Mesenchymal stem cell (in vitro differentiated cells and primary cell): ENCODE data around the gene MYADM.
"Not testable (repeated sequence)": the region's sequence is repeated elsewhere in the genome, so short reads cannot be mapped to it uniquely, and the experiment has no call there.

Experiments
- DNase-seq: peaks from one replicate; pipeline ENCODE4 v3.0.0-alpha.2; 2013
- H2AFZ ChIP-seq: one replicate; pipeline ENCODE4 v1.6.1; 2013; ENCODE audit warnings: low read depth, mild to moderate bottlenecking, control low read depth, inconsistent platforms, low read length, moderate library complexity
- H2AK5ac ChIP-seq: 2 replicates; pipeline ENCODE4 v1.6.1; 2013; ENCODE audit warnings: low read length, moderate library complexity, mild to moderate bottlenecking, inconsistent platforms; ENCODE audit not compliant: severe bottlenecking
- H2BK120ac ChIP-seq: one replicate; pipeline ENCODE4 v1.6.1; 2013; ENCODE audit warnings: low read depth, mild to moderate bottlenecking, inconsistent platforms, low read length, moderate library complexity
- H2BK12ac ChIP-seq, 2 experiments: one replicate each; pipeline ENCODE4 v1.6.1; 2013; ENCODE audit warnings: inconsistent platforms in 2 of 2, low read length in 2 of 2, mild to moderate bottlenecking in 2 of 2, moderate library complexity in 2 of 2, control low read depth in 1 of 2
- H2BK15ac ChIP-seq: one replicate; pipeline ENCODE4 v1.6.1; 2013; ENCODE audit warnings: mild to moderate bottlenecking, low read depth, inconsistent platforms; ENCODE audit not compliant: poor library complexity, severe bottlenecking
- H2BK5ac ChIP-seq: 2 replicates; pipeline ENCODE4 v1.6.1; 2013; ENCODE audit warnings: low read depth, mild to moderate bottlenecking, low read length, control low read depth, inconsistent platforms; ENCODE audit not compliant: poor library complexity, severe bottlenecking
- H3K14ac ChIP-seq, 2 experiments: one replicate each; pipeline ENCODE4 v1.6.1; 2013; ENCODE audit warnings: inconsistent platforms in 2 of 2, low read length in 2 of 2, control low read depth in 1 of 2, mild to moderate bottlenecking in 1 of 2, moderate library complexity in 1 of 2
- H3K18ac ChIP-seq, 2 experiments: one replicate each; pipeline ENCODE4 v1.6.1; 2013; ENCODE audit warnings: inconsistent platforms in 2 of 2, low read length in 2 of 2, control low read depth in 1 of 2, low read depth in 1 of 2, mild to moderate bottlenecking in 1 of 2
- H3K23ac ChIP-seq, 2 experiments: one replicate each; pipeline ENCODE4 v1.6.1; 2013; ENCODE audit warnings: inconsistent platforms in 2 of 2, low read length in 2 of 2, mild to moderate bottlenecking in 2 of 2, moderate library complexity in 2 of 2, control low read depth in 1 of 2
- H3K27ac ChIP-seq: 2 replicates; pipeline ENCODE4 v1.5.1; 2013; ENCODE audit warnings: mild to moderate bottlenecking, moderate library complexity, low read length, control low read depth, inconsistent platforms; ENCODE audit not compliant: poor library complexity, severe bottlenecking
- H3K27me3 ChIP-seq, 2 experiments: 2 replicates each; pipeline versions ENCODE4 v1.6.1 to v1.7.0; 2013; ENCODE audit warnings: low read length in 2 of 2, mild to moderate bottlenecking in 2 of 2, moderate library complexity in 2 of 2, control low read depth in 1 of 2, inconsistent platforms in 1 of 2; ENCODE audit not compliant: control insufficient read depth in 1 of 2, insufficient read depth in 1 of 2
- H3K36me3 ChIP-seq, 2 experiments: 2 replicates each; pipeline versions ENCODE4 v1.6.1 to v1.7.0; 2013; ENCODE audit warnings: low read length in 2 of 2, control low read depth in 1 of 2, inconsistent platforms in 1 of 2, low read depth in 1 of 2, mild to moderate bottlenecking in 1 of 2; ENCODE audit not compliant: insufficient read depth in 2 of 2, control insufficient read depth in 1 of 2
- H3K4ac ChIP-seq, 2 experiments: one replicate each; pipeline ENCODE4 v1.6.1; 2013; ENCODE audit warnings: inconsistent platforms in 2 of 2, low read length in 2 of 2, mild to moderate bottlenecking in 2 of 2, moderate library complexity in 2 of 2, control low read depth in 1 of 2, low read depth in 1 of 2
- H3K4me1 ChIP-seq: 2 replicates; pipeline ENCODE4 v1.6.1; 2013; ENCODE audit warnings: low read depth, low read length, control low read depth; ENCODE audit not compliant: control insufficient read depth, insufficient read depth
- H3K4me2 ChIP-seq: 2 replicates; pipeline ENCODE4 v1.6.1; 2013; ENCODE audit warnings: low read length, mild to moderate bottlenecking, inconsistent platforms; ENCODE audit not compliant: poor library complexity, severe bottlenecking
- H3K4me3 ChIP-seq, 2 experiments: 2 replicates each; pipeline versions ENCODE4 v1.5.1 to v1.7.0; 2013; ENCODE audit warnings: low read length in 2 of 2, mild to moderate bottlenecking in 2 of 2, control low read depth in 1 of 2, low read depth in 1 of 2; ENCODE audit not compliant: insufficient read depth in 1 of 2
- H3K79me1 ChIP-seq: replicated peaks from 2 replicates; pipeline ENCODE4 v1.6.1; 2013; ENCODE audit warnings: mild to moderate bottlenecking, control low read depth, low read length, inconsistent platforms; ENCODE audit not compliant: poor library complexity, severe bottlenecking
- H3K9ac ChIP-seq: 2 replicates; pipeline ENCODE4 v1.7.0; 2013; ENCODE audit warnings: mild to moderate bottlenecking, low read length, moderate library complexity
- H3K9me3 ChIP-seq: 2 replicates; pipeline ENCODE4 v1.7.0; 2013; ENCODE audit warnings: mild to moderate bottlenecking, low read length; ENCODE audit not compliant: control insufficient read depth
- H4K8ac ChIP-seq: one replicate; pipeline ENCODE4 v1.6.1; 2013; ENCODE audit warnings: inconsistent platforms, mild to moderate bottlenecking, low read length, moderate library complexity
- H4K91ac ChIP-seq: one replicate; pipeline ENCODE4 v1.6.1; 2013; ENCODE audit warnings: mild to moderate bottlenecking, low read length, inconsistent platforms
- WGBS: methylation state at CpG from one replicate; pipeline ENCODE4 v1.1.7; 2013; ENCODE audit warnings: mixed read lengths; 5-methylcytosine and 5-hydroxymethylcytosine counted together

The MYADM gene

GRCh38 chr19:53838446-53838845 lies 29.2 kb upstream of the MYADM start:
- WGBS: no CpG with 5 or more reads among the region's 5 CpGs
- not testable (repeated sequence) for H4K8ac ChIP-seq

GRCh38 chr19:53840241-53840640 lies 27.4 kb upstream of the MYADM start:
- not testable (repeated sequence) for H2AFZ ChIP-seq, DNase-seq, H3K27ac ChIP-seq, H3K14ac ChIP-seq, H3K23ac ChIP-seq, H3K4ac ChIP-seq, H3K4me2 ChIP-seq, H4K91ac ChIP-seq, H3K4me1 ChIP-seq, H3K27me3 ChIP-seq, H2BK12ac ChIP-seq, H4K8ac ChIP-seq, H2BK15ac ChIP-seq, H3K9ac ChIP-seq, H3K9me3 ChIP-seq, H3K36me3 ChIP-seq, H2AK5ac ChIP-seq, H2BK5ac ChIP-seq, H2BK120ac ChIP-seq, H3K18ac ChIP-seq, H3K79me1 ChIP-seq, H3K4me3 ChIP-seq
- 94% methylated on average over 9 of the region's 12 CpGs for WGBS

More at GRCh38 chr19:53838446-53838845, 29.2 kb upstream of the MYADM start:
- not testable (repeated sequence) for H3K23ac ChIP-seq, H3K4ac ChIP-seq, H3K79me1 ChIP-seq, H4K91ac ChIP-seq, H3K14ac ChIP-seq, H3K4me2 ChIP-seq, DNase-seq, H3K9me3 ChIP-seq, H3K27ac ChIP-seq, H2BK5ac ChIP-seq, H2AK5ac ChIP-seq, H3K27me3 ChIP-seq, H3K18ac ChIP-seq, H3K9ac ChIP-seq, H3K4me1 ChIP-seq, H2BK120ac ChIP-seq, H2BK15ac ChIP-seq, H2AFZ ChIP-seq, H3K36me3 ChIP-seq, H3K4me3 ChIP-seq, H2BK12ac ChIP-seq

- H3K27ac ChIP-seq, H3K14ac ChIP-seq, H3K4me1 ChIP-seq, H2BK15ac ChIP-seq, H2AK5ac ChIP-seq, H3K4me2 ChIP-seq, H2BK5ac ChIP-seq, H3K18ac ChIP-seq, H4K91ac ChIP-seq, H3K4ac ChIP-seq, H3K4me3 ChIP-seq, H3K27me3 ChIP-seq, H2BK120ac ChIP-seq, H2AFZ ChIP-seq, H4K8ac ChIP-seq, H3K36me3 ChIP-seq, H3K79me1 ChIP-seq, H3K23ac ChIP-seq, H3K9me3 ChIP-seq, H2BK12ac ChIP-seq: not testable (repeated sequence)
- 94% methylated on average over 1 of the region's 4 CpGs for WGBS
- peak overlapping the region; percentile 23 for H3K9ac ChIP-seq
- DNase-seq: peak; percentile 70
These were observed 26.8 kb upstream of the MYADM start for GRCh38 chr19:53840914-53841313.

- Histone ChIP-seq H2BK12ac (no peak overlapping the region), H3K36me3 (no peaks in the 10 kb centered on the region), H3K4me3 (no peak overlapping the region), H4K91ac (no peak overlapping the region), H3K4ac (no peak overlapping the region), H2AFZ (no peak overlapping the region), H3K4me1 (no peaks in the 10 kb centered on the region), H2BK15ac (no peak overlapping the region), H2BK5ac (no peak overlapping the region), H3K27me3 (no peaks in the 10 kb centered on the region), H2BK120ac (no peak overlapping the region), H3K4me2 (no peak overlapping the region), H3K79me1 (no peaks in the 10 kb centered on the region), H3K9ac (no peak overlapping the region), H3K23ac (no peak overlapping the region), H2AK5ac (no peak overlapping the region), H4K8ac (no peak overlapping the region), H3K14ac (no peak overlapping the region), H3K9me3 (no peaks in the 10 kb centered on the region), H3K27ac (no peak overlapping the region), H3K18ac (no peak overlapping the region)
- 95% methylated on average over 8 of the region's 9 CpGs for whole genome bisulfite sequencing
- DNase-seq: no peak
These were observed 22.8 kb upstream of the MYADM start for GRCh38 chr19:53844849-53845246.
